Skeletal muscle cell (primary cell): ENCODE measurements around the gene TUBA4B.

ENCODE experiments used
- DNase-seq: peaks from one replicate; pipeline ENCODE4 v3.0.0-alpha.2; 2010; ENCODE audit warnings: low read depth
- H3K4me3 ChIP-seq: 2 replicates; pipeline ENCODE4 v1.5.1; 2011; ENCODE audit warnings: low read depth, mild to moderate bottlenecking, control low read depth, low read length, moderate library complexity

Gene TUBA4B

DNA sequence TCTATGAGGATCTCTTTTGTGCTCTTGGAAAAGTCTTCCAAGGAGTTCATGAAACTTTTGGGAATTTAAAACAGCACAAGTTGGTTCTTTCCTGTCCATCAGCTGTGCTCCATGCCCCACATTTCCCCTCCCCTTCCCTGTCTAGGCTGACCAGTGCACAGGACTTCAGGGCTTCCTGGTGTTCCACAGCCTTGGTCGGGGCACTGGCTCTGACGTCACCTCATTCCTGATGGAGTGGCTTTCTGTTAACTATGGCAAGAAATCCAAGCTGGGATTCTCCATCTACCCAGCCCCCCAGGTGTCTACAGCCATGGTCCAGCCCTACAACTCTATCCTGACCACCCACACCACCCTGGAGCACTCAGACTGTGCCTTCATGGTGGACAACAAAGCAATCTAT, 18.0 kb downstream of the TUBA4B start:
- no peak overlapping the region for H3K4me3 ChIP-seq
- DNase-seq: no peak

DNA sequence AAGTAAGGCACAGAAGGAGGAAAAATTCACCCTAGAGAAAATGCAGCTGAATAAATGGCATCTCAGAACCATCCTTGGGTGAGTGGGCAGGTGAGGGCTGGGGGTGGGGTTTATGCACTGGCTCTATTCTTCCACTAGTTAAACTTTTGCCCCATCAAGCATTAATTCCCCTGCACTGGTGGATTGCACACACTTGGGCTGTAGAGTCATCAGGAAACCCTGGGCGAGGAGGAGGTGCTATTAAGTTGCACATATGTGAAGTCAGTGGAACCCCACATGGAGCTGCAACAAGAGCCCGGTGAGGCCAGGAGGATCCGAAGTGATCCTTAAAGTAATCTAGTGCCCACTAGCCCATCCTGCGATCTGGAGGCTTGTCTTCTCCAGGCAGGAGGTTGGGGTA, 19.3 kb downstream of the TUBA4B start:
- no peak overlapping the region for H3K4me3 ChIP-seq
- no peak for DNase-seq

GRCh38 chr2:219272995-219273394, 20.0 kb downstream of the TUBA4B start:
- no peak for DNase-seq
- no peak overlapping the region for H3K4me3 ChIP-seq

DNA sequence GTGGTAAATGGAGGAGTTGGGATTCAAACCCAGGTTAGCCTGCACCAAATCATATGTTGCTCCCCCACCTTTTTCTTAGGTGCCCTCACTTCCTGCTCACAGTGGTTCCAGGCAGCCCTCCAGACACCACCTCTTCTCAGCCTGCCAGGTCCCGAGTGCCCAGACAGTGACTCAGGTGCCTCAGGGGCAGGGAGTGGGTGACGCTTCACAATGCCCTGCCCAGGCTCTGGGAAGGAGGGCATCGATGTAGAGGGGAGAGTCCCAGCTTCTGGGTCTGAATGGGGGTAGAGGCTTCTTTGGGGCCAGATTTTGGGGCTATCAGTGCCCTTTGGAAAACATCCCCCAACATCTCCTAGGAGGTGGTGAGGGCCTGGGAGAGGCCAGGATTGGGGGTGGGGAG, 20.9 kb downstream of the TUBA4B start:
- DNase-seq: no peak
- H3K4me3 ChIP-seq: no peak overlapping the region

GRCh38 chr2:219274361-219274921, 21.4 kb downstream of the TUBA4B start:
- no peak overlapping the region for H3K4me3 ChIP-seq
- DNase-seq: peak; percentile 52

DNA sequence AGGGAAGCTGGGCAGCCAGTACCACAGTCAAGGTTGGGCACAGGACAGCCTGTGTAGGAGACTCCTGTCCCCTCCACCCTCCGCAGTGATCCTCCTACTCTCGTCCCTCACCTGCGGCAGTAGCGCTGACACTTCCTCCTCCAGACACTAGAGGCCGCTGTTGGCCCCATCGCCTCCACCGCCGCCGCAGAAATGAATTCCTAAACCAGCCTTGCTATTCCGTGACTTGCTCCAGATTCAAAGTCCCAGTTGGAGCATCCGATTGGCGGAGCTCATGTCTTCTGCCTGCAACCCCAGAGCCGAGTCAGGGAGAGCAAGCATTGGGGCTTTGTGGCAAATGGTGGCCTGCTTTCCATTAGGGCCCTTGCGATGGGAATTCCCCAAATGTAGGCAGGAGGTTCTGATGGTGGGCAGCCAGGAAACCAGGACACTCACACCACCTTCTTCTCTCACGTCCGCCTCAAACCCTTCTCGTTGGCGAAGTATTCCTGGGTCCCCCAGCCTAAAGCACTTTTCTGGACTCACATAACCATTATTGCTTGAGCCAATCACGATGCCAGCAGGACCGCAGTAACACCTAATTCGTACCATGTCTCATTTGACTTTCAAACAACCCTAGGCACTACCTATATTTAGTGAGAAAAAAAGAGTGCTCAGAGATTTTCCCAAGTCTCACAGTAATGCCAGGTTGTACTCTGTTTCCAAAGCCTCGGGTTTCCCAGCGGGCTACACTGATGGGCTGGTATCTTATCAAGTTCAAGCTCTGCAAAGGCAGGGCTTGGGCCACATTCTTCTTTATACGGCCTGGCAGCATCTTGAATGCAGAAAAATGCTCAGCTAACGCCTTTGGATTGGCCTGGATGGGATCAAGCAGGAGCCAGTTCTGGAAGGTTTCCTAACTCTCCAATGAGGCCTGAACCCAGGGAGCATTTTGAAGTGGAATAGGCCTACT, 24.9 kb downstream of the TUBA4B start:
- no peak overlapping the region for H3K4me3 ChIP-seq
- no peak for DNase-seq

- peak overlapping the region; percentile 30 for H3K4me3 ChIP-seq
- no peak for DNase-seq
These were observed 25.7 kb downstream of the TUBA4B start for GRCh38 chr2:219278655-219279150.

DNA sequence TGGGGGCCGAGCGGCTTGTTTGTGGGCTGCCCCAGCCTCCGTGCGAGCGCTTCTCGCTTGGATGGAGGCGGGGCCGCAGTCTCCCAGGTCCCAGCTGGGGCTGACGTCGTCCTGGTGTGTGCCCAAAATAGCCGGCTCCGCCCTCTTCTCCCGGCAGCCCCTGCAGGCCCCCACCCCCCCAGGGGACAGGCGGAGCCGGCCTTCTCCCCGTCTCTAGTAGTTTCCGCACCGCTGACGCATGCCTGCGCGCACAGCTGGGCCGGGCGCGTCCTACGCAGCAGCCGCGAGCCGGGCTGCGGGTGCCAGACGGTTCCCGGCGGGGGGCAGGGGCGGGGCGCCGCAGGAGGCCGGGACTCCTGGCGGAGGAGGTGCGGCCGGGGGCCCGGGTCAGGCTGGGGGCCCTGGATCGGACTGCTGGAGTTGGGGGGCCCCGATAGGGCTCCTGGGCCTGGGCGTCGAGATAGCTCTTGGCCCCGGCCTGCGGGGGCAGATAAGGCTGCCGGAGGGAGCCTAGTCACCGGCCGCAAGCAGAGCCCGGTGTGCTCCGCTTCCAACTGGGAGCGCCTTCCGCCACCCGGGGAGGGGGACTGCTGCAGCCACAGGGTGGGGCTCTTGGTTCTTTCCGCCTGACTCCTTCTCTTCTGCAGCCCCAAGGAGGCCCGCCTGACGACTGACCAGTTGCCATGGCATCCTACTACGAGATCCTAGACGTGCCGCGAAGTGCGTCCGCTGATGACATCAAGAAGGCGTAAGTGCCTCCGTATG, 26.3 kb downstream of the TUBA4B start, which contains the start of gene DNAJB2:
TSS of gene DNAJB2 (plus strand) at position 216 of the 765 bp plus-strand sequence. CDS start at position 684, 468 bp downstream.
- H3K4me3 ChIP-seq: peak within 1 kb of the TSS; percentile 59
- DNase-seq: peak; percentile 99

GRCh38 chr2:219279916-219280516, 27.0 kb downstream of the TUBA4B start:
- no peak for DNase-seq
- peak overlapping the region; percentile 59 for H3K4me3 ChIP-seq

GRCh38 chr2:219280651-219281050, 27.6 kb downstream of the TUBA4B start:
- no peak for DNase-seq
- peak overlapping the region; percentile 59 for H3K4me3 ChIP-seq

DNA sequence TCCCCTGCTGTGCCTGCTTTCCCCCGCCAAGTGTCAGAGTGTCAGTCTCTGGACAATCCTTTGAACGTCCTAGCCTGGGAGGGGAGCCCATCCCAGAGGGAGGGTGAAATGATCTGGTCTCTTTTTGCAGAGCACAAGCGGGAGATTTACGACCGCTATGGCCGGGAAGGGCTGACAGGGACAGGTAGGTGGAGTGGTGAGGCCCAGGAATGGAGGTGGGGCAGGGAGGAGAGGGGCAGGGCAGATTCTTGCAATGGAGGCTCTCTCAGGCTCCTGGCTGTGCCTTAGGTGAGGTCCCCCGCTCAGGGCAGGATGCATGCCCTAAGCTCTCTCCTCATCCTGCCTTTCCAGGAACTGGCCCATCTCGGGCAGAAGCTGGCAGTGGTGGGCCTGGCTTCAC, 28.5 kb downstream of the TUBA4B start:
- no peak for DNase-seq
- H3K4me3 ChIP-seq: no peak overlapping the region

DNA sequence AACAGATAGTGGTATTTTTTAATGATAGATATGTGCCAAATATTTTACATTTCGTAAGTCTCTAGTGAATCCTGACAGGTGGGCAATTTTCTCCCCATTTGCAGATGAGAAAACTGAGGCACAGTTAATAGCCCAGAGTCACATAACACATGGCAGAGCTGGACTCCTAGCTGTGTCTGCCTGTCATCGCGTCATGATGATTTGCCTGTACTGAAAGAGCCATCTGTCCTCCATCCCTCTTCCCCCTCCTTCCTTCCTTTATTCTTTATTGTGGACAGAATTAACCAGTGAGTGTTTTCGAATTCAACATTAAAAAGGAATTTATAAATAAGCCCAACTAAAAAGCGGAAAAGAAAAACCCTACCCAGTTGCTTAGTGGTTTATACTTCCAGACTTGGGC, 29.3 kb downstream of the TUBA4B start:
- DNase-seq: no peak
- no peak overlapping the region for H3K4me3 ChIP-seq

GRCh38 chr2:219282943-219283581, 30.0 kb downstream of the TUBA4B start:
- H3K4me3 ChIP-seq: no peak overlapping the region

DNA sequence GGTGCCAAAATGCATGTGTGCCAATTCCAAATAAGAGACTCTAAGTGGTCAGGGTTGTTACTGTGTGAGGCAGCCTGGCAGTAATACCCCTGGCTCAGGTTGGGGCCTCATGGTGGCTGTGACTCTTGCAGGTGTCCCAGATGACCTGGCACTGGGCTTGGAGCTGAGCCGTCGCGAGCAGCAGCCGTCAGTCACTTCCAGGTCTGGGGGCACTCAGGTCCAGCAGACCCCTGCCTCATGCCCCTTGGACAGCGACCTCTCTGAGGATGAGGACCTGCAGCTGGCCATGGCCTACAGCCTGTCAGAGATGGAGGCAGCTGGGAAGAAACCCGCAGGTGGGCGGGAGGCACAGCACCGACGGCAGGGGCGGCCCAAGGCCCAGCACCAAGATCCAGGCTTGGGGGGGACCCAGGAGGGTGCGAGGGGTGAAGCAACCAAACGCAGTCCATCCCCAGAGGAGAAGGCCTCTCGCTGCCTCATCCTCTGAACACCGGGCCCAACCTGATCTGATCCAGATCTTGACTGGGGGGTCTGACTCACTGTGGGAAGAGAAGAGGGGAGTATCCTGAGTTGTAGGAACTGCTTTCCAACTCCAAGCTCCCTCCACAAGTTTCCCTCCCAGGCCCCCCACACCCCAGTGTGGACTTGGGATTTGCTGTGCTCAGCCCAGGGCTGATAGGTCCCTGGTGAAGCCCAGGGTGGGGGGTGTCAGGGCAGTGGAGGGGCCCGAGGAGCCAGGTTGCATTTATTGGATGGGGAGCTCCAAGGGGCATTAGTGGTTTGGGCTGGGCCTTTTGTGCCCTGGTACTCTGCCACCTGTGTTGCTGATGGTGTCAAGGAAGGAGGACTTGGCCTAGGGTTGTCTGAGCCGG, 31.7 kb downstream of the TUBA4B start:
- DNase-seq: no peak
- no peak overlapping the region for H3K4me3 ChIP-seq

More at GRCh38 chr2:219282943-219283581, 30.0 kb downstream of the TUBA4B start:
- DNase-seq: no peak

- no peak for DNase-seq
- H3K4me3 ChIP-seq: peak overlapping the region; percentile 13
These were observed 32.3 kb downstream of the TUBA4B start for GRCh38 chr2:219285373-219285735.

- peak overlapping the region; percentile 13 for H3K4me3 ChIP-seq
- DNase-seq: peak; percentile 63
These were observed 32.9 kb downstream of the TUBA4B start for GRCh38 chr2:219285894-219286425.

- DNase-seq: no peak
- no peak overlapping the region for H3K4me3 ChIP-seq
These were observed 33.5 kb downstream of the TUBA4B start for GRCh38 chr2:219286436-219287115.
